Left lung (tissue), 10 donors: ENCODE measurements around the gene RSPO4. TPM values are rescaled to one million over a fixed set of nuclear protein-coding genes. Genes with fewer than 3 reads are reported as not detected.

Experiments used
- ATAC-seq: fragments of 200-7000 bp; cut with Tn5 transposase; one replicate; pipeline ENCODE4 v1.9.1; 2020; ENCODE audit warnings: moderate library complexity
- DNase-seq, 4 donors: peaks; one replicate each; pipeline ENCODE4 v3.0.0-alpha.2; 2013 to 2020
- H3K27ac ChIP-seq, 2 donors: fragments of 200-600 bp; sonication (generic) in 1 of 2; one replicate each; pipeline versions ENCODE4 v1.5.0 to v1.8.0; 2020 to 2021
- H3K27me3 ChIP-seq, 2 donors: fragments of 200-600 bp; sonication (generic) in 1 of 2; one replicate each; pipeline versions ENCODE4 v1.5.0 to v1.8.0; 2020 to 2021
- H3K36me3 ChIP-seq, 2 donors: fragments of 200-600 bp; sonication (generic) in 1 of 2; one replicate each; pipeline versions ENCODE4 v1.5.0 to v1.8.0; 2020 to 2021
- H3K4me1 ChIP-seq, 2 donors: fragments of 200-600 bp; one replicate each; pipeline ENCODE4 v1.8.0; 2021
- H3K4me3 ChIP-seq, 2 donors: fragments of 200-600 bp; sonication (generic) in 1 of 2; one replicate each; pipeline versions ENCODE4 v1.5.0 to v1.8.0; 2020 to 2021; ENCODE audit warnings: mild to moderate bottlenecking in 1 of 2
- H3K9me3 ChIP-seq, 2 donors: fragments of 200-600 bp; sonication (generic) in 1 of 2; one replicate each; pipeline versions ENCODE4 v1.5.0 to v1.8.0; 2020 to 2021
- CTCF ChIP-seq, 2 donors: fragments of 200-600 bp; sonication (generic) in 1 of 2; IDR thresholded peaks; one replicate each; pipeline versions ENCODE4 v1.5.0 to v1.8.0; 2021; ENCODE audit warnings: antibody characterized with exemption in 2 of 2
- intact Hi-C, 2 donors: fragments of 100-400 bp; cut with DNase I; formaldehyde crosslinking; loops; one replicate each; pipeline versions ENCODE4 v1.11.2 to v1.14.2; 2022
- polyA plus RNA-seq, 6 donors: library from polyadenylated mRNA; unstranded; fragments of 120-200 nt; gene quantifications; one replicate each; pipeline ENCODE4 v1.2.1, GENCODE V29; 2013; ENCODE audit not compliant: insufficient read length in 6 of 6
- total RNA-seq, 2 donors: library from RNA; stranded (reverse); fragmentation: NEBNext Ultra II Directional; extraction: Animal tissue kit (Norgen Biotek cat#: 25700); gene quantifications; one replicate each; pipeline ENCODE4 v1.2.1, GENCODE V29; 2021
- donor health status: DM: no; HTN: yes; CAD: no.
- donor health status: DM: no; HTN: no; CAD: no.

Gene RSPO4
- total and polyA plus RNA-seq, 8 donors = 2.2 to 6.1 (median 3.4) TPM

GRCh38 chr20:972256-972655 lies 29.9 kb downstream of the RSPO4 start:
- ATAC-seq (no peak), DNase-seq (no peak)
- Histone ChIP-seq H3K4me3 (no peak overlapping the region), H3K4me1 (no peaks in the 10 kb centered on the region), H3K36me3 (no peaks in the 10 kb centered on the region), H3K9me3 (no peaks in the 10 kb centered on the region), H3K27ac (no peak overlapping the region), H3K27me3 (no peaks in the 10 kb centered on the region)
- intact Hi-C loops = no loop called here
- no peak for TF ChIP-seq CTCF (IDR thresholded peaks at IDR 0.05)

GRCh38 chr20:971346-971745 lies 30.8 kb downstream of the RSPO4 start:
- no peaks in the 10 kb centered on the region for H3K9me3 ChIP-seq
- H3K27me3 ChIP-seq = no peaks in the 10 kb centered on the region
- H3K4me3 ChIP-seq = no peak overlapping the region
- no peak for TF ChIP-seq CTCF (IDR thresholded peaks at IDR 0.05)
- no peak overlapping the region for H3K27ac ChIP-seq
- no peak for ATAC-seq
- no peak for DNase-seq
- intact Hi-C loops = no loop called here
- H3K36me3 ChIP-seq = no peaks in the 10 kb centered on the region
- no peaks in the 10 kb centered on the region for H3K4me1 ChIP-seq

- Histone ChIP-seq H3K27ac (no peak overlapping the region), H3K4me1 (no peaks in the 10 kb centered on the region), H3K36me3 (no peaks in the 10 kb centered on the region), H3K9me3 (no peaks in the 10 kb centered on the region), H3K27me3 (no peaks in the 10 kb centered on the region), H3K4me3 (no peak overlapping the region)
- TF ChIP-seq CTCF (IDR thresholded peaks at IDR 0.05) = no peak
- intact Hi-C loops = no loop called here
- ATAC-seq (no peak), DNase-seq (no peak)
Observed at GRCh38 chr20:969868-970267, 32.2 kb downstream of the RSPO4 start.

GRCh38 chr20:967796-968742 lies 34.0 kb downstream of the RSPO4 start:
- no peak overlapping the region for H3K27ac ChIP-seq
- TF ChIP-seq CTCF (IDR thresholded peaks at IDR 0.05) = no peak
- H3K27me3 ChIP-seq = no peaks in the 10 kb centered on the region
- no peaks in the 10 kb centered on the region for H3K36me3 ChIP-seq
- no peak for ATAC-seq
- H3K9me3 ChIP-seq = no peaks in the 10 kb centered on the region
- DNase-seq = no peak
- intact Hi-C loops = no loop called here
- H3K4me3 ChIP-seq = no peak overlapping the region
- H3K4me1 ChIP-seq = no peaks in the 10 kb centered on the region

- no peak overlapping the region for H3K27ac ChIP-seq
- no peaks in the 10 kb centered on the region for H3K4me1 ChIP-seq
- DNase-seq (no peak), ATAC-seq (no peak)
- intact Hi-C loops = no loop called here
- H3K9me3 ChIP-seq = no peaks in the 10 kb centered on the region
- no peak for TF ChIP-seq CTCF (IDR thresholded peaks at IDR 0.05)
- H3K27me3 ChIP-seq = no peaks in the 10 kb centered on the region
- no peak overlapping the region for H3K4me3 ChIP-seq
- no peaks in the 10 kb centered on the region for H3K36me3 ChIP-seq
Observed at GRCh38 chr20:965956-966355, 36.2 kb downstream of the RSPO4 start.
